Measurements from ENCODE around the gene SPTB. TPM values are rescaled to one million over a fixed set of nuclear protein-coding genes. Genes with fewer than 3 reads are reported as not detected.

The SPTB gene
- total and polyA plus RNA-seq, 9 of the 15 experiments (the other 6 are each of a cell fraction or from before 2014, with no cell fraction given), result 0.21 to 45.9 (median 11.7) TPM

DNA sequence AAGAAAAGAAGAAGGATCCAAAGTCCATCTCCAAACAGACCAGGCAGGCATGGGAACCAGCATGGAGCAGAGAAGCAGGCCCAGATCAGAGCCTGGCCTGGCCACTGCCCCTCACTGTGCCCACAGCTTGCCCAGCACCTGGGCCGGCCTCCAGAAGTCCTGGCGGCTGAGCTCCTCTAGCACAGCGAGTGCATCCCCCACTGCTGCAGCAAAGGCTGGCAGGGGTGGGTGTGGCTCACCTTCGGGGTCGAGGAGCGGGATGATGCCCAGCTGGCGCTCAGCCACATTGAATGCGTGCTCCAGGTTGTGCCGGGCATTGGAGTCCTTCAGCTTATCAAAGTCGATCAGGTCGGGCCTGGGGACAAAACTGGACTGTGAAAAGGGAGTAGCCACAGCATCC is 78.7 kb downstream of the SPTB start:
- no peak overlapping the region for H3K4me2 ChIP-seq (ENCODE audit: insufficient read depth, low read length)
- no peaks in the 10 kb centered on the region for H4K20me1 ChIP-seq (replicated peaks; ENCODE audit: control insufficient read depth, insufficient read depth, low read length)
- H3K9ac ChIP-seq (ENCODE audit: insufficient read depth in 1 of 2, low read depth in 2 of 2, low read length in 2 of 2), result no peak overlapping the region
- no peaks in the 10 kb centered on the region for H3K9me3 ChIP-seq (replicated peaks; ENCODE audit: control insufficient read depth, insufficient read depth, low read depth, low read length)
- no peaks in the 10 kb centered on the region for H3K4me1 ChIP-seq (replicated peaks in 1 of 2; ENCODE audit: control insufficient read depth in 2 of 2, insufficient read depth in 2 of 2, low read length in 2 of 2)
- BruUV-seq (replicated peaks), result no TSS peak
- DNase-seq (ENCODE audit: extremely low read depth in 1 of 4, low spot score in 3 of 4) (no peak), ATAC-seq (no peak), FAIRE-seq (no peak)
- H2AFZ ChIP-seq (ENCODE audit: low read depth, low read length), result no peak overlapping the region
- CTCF ChIA-PET (ENCODE audit: low intra/inter-chr PET ratio), result interaction anchor here (0.6 to 1.8 kb wide), 3 partner anchors 90 to 1159 kb away, joined by 3 to 12 read pairs (median 3); no protein-coding TSS in a partner anchor
- intact Hi-C loops (cut with micrococcal nuclease), result loop anchor here (5.0 kb wide), 1 partner anchor 91 kb away; no protein-coding TSS in a partner anchor
- no peaks in the 10 kb centered on the region for H3K79me2 ChIP-seq (ENCODE audit: control insufficient read depth, insufficient read depth, low read length)
- 80% methylated on average over 1 of the region's 11 CpGs for WGBS (ENCODE audit: insufficient coverage, low coverage, missing lambda C conversion rate)
- no peaks in the 10 kb centered on the region for H3K9me1 ChIP-seq (ENCODE audit: control insufficient read depth, insufficient read depth, low read length)
- in situ Hi-C loops (cut with MboI), result no loop called here
- TF ChIP-seq ZFP36 (IDR thresholded peaks at IDR 0.05; ENCODE audit: low read depth, low read length, partially characterized antibody) (no peak), DDX20 (tag; IDR thresholded peaks at IDR 0.05; ENCODE audit: low read depth) (no peak), ZNF143 (CRISPR knock-in tag; IDR thresholded peaks at IDR 0.05) (no peak), SNRNP70 (optimal IDR thresholded peaks at IDR 0.05; ENCODE audit: low read depth, low read length) (no peak), SAP30 (IDR thresholded peaks at IDR 0.05; ENCODE audit: borderline replicate concordance, insufficient read depth, low read depth, low read length, poor library complexity, severe bottlenecking) (no peak), BRCA1 (IDR thresholded peaks at IDR 0.05) (no peak), BRCA1 (CRISPR knock-in tag; IDR thresholded peaks at IDR 0.05) (no peak), GATA2 (CRISPR knock-in tag; IDR thresholded peaks at IDR 0.05) (no peak), SMAD3 (CRISPR knock-in tag; conservative IDR thresholded peaks at IDR 0.05) (no peak), NR2C1 (IDR thresholded peaks at IDR 0.05) (no peak), NR2C1 (tag; IDR thresholded peaks at IDR 0.05) (no peak), FOXA1 (IDR thresholded peaks at IDR 0.05; ENCODE audit: borderline replicate concordance) (no peak), ZNF146 (CRISPR knock-in tag; IDR thresholded peaks at IDR 0.05; ENCODE audit: unreplicated experiment) (no peak)
- TF ChIP-seq, protein P1, sequence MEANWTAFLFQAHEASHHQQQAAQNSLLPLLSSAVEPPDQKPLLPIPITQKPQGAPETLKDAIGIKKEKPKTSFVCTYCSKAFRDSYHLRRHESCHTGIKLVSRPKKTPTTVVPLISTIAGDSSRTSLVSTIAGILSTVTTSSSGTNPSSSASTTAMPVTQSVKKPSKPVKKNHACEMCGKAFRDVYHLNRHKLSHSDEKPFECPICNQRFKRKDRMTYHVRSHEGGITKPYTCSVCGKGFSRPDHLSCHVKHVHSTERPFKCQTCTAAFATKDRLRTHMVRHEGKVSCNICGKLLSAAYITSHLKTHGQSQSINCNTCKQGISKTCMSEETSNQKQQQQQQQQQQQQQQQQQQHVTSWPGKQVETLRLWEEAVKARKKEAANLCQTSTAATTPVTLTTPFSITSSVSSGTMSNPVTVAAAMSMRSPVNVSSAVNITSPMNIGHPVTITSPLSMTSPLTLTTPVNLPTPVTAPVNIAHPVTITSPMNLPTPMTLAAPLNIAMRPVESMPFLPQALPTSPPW (CRISPR knock-in tag; IDR thresholded peaks at IDR 0.05), result no peak
- TF ChIP-seq, protein P2, sequence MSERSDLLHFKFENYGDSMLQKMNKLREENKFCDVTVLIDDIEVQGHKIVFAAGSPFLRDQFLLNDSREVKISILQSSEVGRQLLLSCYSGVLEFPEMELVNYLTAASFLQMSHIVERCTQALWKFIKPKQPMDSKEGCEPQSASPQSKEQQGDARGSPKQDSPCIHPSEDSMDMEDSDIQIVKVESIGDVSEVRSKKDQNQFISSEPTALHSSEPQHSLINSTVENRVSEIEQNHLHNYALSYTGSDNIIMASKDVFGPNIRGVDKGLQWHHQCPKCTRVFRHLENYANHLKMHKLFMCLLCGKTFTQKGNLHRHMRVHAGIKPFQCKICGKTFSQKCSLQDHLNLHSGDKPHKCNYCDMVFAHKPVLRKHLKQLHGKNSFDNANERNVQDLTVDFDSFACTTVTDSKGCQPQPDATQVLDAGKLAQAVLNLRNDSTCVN (CRISPR knock-in tag; IDR thresholded peaks at IDR 0.05), result no peak
- H3K27ac ChIP-seq (ENCODE audit: extremely low read depth, low read depth, low read length), result no peak overlapping the region
- H3K27me3 ChIP-seq (ENCODE audit: control insufficient read depth in 2 of 2, insufficient read depth in 2 of 2, low read length in 2 of 2), result no peaks in the 10 kb centered on the region
- peaks cover 89% of the 10 kb centered on the region; the same call in 2 of the 3 replicates for H3K36me3 ChIP-seq (ENCODE audit: control insufficient read depth, insufficient read depth, low read length)
- no peak overlapping the region for H3K4me3 ChIP-seq
- POLR2A ChIA-PET, result interaction anchor here (1.1 kb wide), 1 partner anchor 110 kb away, joined by 3 read pairs; no protein-coding TSS in a partner anchor

All from K562 (cell line).